HG03060 (cell line): Measurements from ENCODE around the gene MAP3K9.

ENCODE experiments used
- ATAC-seq: cut with Tn5 transposase; IDR thresholded peaks from one replicate; pipeline ENCODE4 v1.9.1; 2021; ENCODE audit warnings: low read depth, moderate number of reproducible peaks; ENCODE audit not compliant: unreplicated experiment

MAP3K9 gene

GRCh38 chr14:70821584-70822529, 12.5 kb upstream of the MAP3K9 start:
- no peak for ATAC-seq

- ATAC-seq, result no peak
Measured at GRCh38 chr14:70816525-70816924, 7.2 kb upstream of the MAP3K9 start.

GRCh38 chr14:70814466-70814865, 5.2 kb upstream of the MAP3K9 start:
- no peak for ATAC-seq

- ATAC-seq, result no peak
Measured at GRCh38 chr14:70812124-70812818, 3.0 kb upstream of the MAP3K9 start.

- ATAC-seq, result no peak
Measured at GRCh38 chr14:70811578-70811977, 2.3 kb upstream of the MAP3K9 start.

GRCh38 chr14:70811050-70811449, 1.7 kb upstream of the MAP3K9 start:
- no peak for ATAC-seq

- no peak for ATAC-seq
Measured at GRCh38 chr14:70810621-70811020, 1.3 kb upstream of the MAP3K9 start.

- ATAC-seq, result no peak
Measured at GRCh38 chr14:70808416-70809224, 693 bp downstream of the MAP3K9 start.

- no peak for ATAC-seq
Measured at GRCh38 chr14:70807898-70808415, 1.4 kb downstream of the MAP3K9 start.

GRCh38 chr14:70804556-70805162, 4.7 kb downstream of the MAP3K9 start:
- no peak for ATAC-seq

GRCh38 chr14:70803321-70804310, 5.7 kb downstream of the MAP3K9 start:
- peak; percentile 78 for ATAC-seq

- no peak for ATAC-seq
Measured at GRCh38 chr14:70802379-70802778, 6.9 kb downstream of the MAP3K9 start.

GRCh38 chr14:70801836-70802235, 7.5 kb downstream of the MAP3K9 start:
- ATAC-seq, result no peak

- ATAC-seq, result no peak
Measured at GRCh38 chr14:70796551-70796950, 12.8 kb downstream of the MAP3K9 start.

- ATAC-seq, result no peak
Measured at GRCh38 chr14:70794294-70794693, 15.0 kb downstream of the MAP3K9 start.

- no peak for ATAC-seq
Measured at GRCh38 chr14:70793637-70794036, 15.7 kb downstream of the MAP3K9 start.

GRCh38 chr14:70792939-70793338, 16.4 kb downstream of the MAP3K9 start:
- ATAC-seq, result no peak

- ATAC-seq, result no peak
Measured at GRCh38 chr14:70791971-70792370, 17.3 kb downstream of the MAP3K9 start.

GRCh38 chr14:70789961-70790360, 19.4 kb downstream of the MAP3K9 start:
- no peak for ATAC-seq
